ENCODE measurements around the gene FBLN1.

DNA sequence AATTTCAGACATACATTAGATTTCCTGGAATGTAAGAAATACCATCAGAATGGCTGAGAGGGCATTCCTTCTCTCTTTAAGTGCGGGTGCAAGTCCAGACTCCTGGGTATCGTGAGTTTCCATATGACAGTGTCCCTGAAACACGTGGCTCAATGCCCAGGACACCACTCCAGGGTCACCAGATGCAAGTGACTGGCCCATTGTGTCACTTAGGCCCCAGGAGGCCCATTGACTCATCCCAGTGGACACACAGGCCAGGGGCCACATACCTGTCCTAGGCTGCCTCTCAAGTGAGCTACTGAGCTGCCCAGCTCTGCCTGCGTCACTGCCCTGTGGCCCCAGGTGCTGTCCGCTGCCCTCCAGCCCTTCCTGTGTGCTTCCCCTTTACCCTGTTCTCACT, 18.5 kb downstream of the FBLN1 start:
- TF ChIP-seq ZNF331 (CRISPR knock-in tag; IDR thresholded peaks at IDR 0.05) (no peak), ZNF776 (CRISPR knock-in tag; IDR thresholded peaks at IDR 0.05) (no peak), NFE2L1 (CRISPR knock-in tag; IDR thresholded peaks at IDR 0.05; ENCODE audit: borderline replicate concordance) (no peak)
- TF ChIP-seq, protein P1, sequence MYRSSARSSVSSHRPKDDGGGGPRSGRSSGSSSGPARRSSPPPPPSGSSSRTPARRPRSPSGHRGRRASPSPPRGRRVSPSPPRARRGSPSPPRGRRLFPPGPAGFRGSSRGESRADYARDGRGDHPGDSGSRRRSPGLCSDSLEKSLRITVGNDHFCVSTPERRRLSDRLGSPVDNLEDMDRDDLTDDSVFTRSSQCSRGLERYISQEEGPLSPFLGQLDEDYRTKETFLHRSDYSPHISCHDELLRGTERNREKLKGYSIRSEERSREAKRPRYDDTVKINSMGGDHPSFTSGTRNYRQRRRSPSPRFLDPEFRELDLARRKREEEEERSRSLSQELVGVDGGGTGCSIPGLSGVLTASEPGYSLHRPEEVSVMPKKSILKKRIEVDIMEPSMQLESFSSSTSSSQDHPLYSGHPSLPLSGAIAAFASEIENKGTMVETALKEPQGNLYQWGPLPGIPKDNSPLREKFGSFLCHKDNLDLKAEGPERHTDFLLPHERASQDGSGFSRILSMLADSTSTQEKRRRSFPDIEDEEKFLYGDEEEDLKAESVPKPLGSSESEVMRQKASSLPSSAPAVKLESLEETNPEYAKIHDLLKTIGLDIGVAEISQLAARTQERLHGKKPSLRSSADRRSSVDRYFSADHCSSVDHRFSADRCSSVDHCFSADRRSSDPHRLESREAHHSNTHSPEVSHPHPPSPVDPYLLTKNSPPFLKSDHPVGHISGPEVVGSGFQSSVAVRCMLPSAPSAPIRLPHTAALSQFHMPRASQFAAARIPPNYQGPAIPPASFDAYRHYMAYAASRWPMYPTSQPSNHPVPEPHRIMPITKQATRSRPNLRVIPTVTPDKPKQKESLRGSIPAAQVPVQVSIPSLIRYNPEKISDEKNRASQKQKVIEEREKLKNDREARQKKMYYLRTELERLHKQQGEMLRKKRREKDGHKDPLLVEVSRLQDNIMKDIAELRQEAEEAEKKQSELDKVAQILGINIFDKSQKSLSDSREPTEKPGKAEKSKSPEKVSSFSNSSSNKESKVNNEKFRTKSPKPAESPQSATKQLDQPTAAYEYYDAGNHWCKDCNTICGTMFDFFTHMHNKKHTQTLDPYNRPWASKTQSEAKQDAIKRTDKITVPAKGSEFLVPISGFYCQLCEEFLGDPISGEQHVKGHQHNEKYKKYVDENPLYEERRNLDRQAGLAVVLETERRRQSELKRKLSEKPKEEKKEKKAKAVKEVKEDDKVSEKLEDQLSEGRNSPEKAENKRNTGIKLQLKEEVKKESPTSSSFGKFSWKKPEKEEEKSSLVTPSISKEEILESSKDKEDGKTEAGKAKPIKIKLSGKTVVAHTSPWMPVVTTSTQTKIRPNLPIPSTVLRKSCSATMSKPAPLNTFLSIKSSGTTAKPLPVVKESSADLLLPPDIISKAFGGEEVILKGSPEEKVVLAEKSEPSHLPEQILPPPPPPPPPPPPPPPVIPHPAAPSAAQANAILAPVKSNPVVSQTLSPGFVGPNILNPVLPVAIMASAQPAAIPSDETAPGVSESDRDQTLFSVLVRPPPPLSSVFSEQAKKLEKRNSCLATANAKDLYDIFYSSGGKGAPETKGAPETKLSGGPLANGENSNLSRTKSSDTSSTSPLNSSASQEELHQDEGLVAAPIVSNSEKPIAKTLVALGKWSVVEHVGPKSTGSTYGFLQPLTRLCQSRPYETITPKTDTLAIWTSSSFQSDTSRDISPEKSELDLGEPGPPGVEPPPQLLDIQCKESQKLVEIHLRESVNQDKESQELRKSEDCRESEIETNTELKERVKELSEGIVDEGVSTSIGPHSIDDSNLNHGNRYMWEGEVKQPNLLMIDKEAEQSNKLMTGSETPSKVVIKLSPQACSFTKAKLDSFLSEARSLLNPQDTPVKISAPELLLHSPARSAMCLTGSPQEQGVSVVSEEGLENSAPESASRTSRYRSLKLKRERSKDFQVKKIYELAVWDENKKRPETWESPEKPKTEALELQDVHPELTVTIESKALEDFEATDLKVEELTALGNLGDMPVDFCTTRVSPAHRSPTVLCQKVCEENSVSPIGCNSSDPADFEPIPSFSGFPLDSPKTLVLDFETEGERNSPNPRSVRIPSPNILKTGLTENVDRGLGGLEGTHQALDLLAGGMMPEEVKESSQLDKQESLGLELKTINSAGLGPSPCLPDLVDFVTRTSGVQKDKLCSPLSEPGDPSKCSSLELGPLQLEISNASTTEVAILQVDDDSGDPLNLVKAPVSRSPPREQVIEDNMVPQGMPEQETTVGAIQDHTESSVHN (CRISPR knock-in tag; IDR thresholded peaks at IDR 0.05): no peak

Data from HepG2 (cell line).